ENCODE data around the gene CNPY3. TPM values are rescaled to one million over a fixed set of nuclear protein-coding genes. Genes with fewer than 3 reads are reported as not detected.
"Not testable (repeated sequence)": the region's sequence is repeated elsewhere in the genome, so short reads cannot be mapped to it uniquely, and the experiment has no call there.

The CNPY3 gene
- total RNA-seq, 2 experiments from 2014 or later = 53.6 to 55.7 TPM

- no peak overlapping the region for H3K4me3 Mint-ChIP-seq
- H3K27me3 Mint-ChIP-seq = no peaks in the 10 kb centered on the region
- DNase-seq = no peak
- H3K27ac Mint-ChIP-seq = peak overlapping the region; percentile 50
- H3K4me1 Mint-ChIP-seq = peaks cover 45% of the 10 kb centered on the region
- H3K9me3 Mint-ChIP-seq = no peaks in the 10 kb centered on the region
- H3K36me3 Mint-ChIP-seq = peaks cover 64% of the 10 kb centered on the region
Measured at GRCh38 chr6:42936398-42936797, 7.1 kb downstream of the CNPY3 start.

GRCh38 chr6:42937548-42938427 is 8.5 kb downstream of the CNPY3 start:
- H3K27ac Mint-ChIP-seq = peak overlapping the region; percentile 67

GRCh38 chr6:42938428-42938796 is 9.1 kb downstream of the CNPY3 start:
- H3K27me3 Mint-ChIP-seq = no peaks in the 10 kb centered on the region
- no peak for DNase-seq

More at GRCh38 chr6:42937548-42938427, 8.5 kb downstream of the CNPY3 start:
- Mint-ChIP-seq H3K4me3 (no peak overlapping the region), H3K4me1 (peaks cover 34% of the 10 kb centered on the region), H3K36me3 (peaks cover 54% of the 10 kb centered on the region), H3K9me3 (no peaks in the 10 kb centered on the region), H3K27me3 (no peaks in the 10 kb centered on the region)
- no peak for DNase-seq

GRCh38 chr6:42938987-42939809 is 9.9 kb downstream of the CNPY3 start:
- no peak for DNase-seq
- H3K27me3 Mint-ChIP-seq = no peaks in the 10 kb centered on the region
- peak overlapping the region; percentile 42 for H3K27ac Mint-ChIP-seq
- peaks cover 21% of the 10 kb centered on the region for H3K4me1 Mint-ChIP-seq
- H3K9me3 Mint-ChIP-seq = no peaks in the 10 kb centered on the region
- H3K4me3 Mint-ChIP-seq = no peak overlapping the region
- peaks cover 45% of the 10 kb centered on the region for H3K36me3 Mint-ChIP-seq

More at GRCh38 chr6:42938428-42938796, 9.1 kb downstream of the CNPY3 start:
- H3K4me3 Mint-ChIP-seq = no peak overlapping the region
- H3K4me1 Mint-ChIP-seq = peaks cover 28% of the 10 kb centered on the region
- peaks cover 48% of the 10 kb centered on the region for H3K36me3 Mint-ChIP-seq
- no peaks in the 10 kb centered on the region for H3K9me3 Mint-ChIP-seq
- peak overlapping the region; percentile 67 for H3K27ac Mint-ChIP-seq

- H3K4me1 Mint-ChIP-seq = peaks cover 16% of the 10 kb centered on the region
- H3K36me3 Mint-ChIP-seq = peaks cover 46% of the 10 kb centered on the region
- no peak overlapping the region for H3K4me3 Mint-ChIP-seq
- no peaks in the 10 kb centered on the region for H3K27me3 Mint-ChIP-seq
- no peak for DNase-seq
- no peaks in the 10 kb centered on the region for H3K9me3 Mint-ChIP-seq
- peak overlapping the region; percentile 42 for H3K27ac Mint-ChIP-seq
Measured at GRCh38 chr6:42939810-42940167, 10.5 kb downstream of the CNPY3 start.

- Mint-ChIP-seq H3K9me3 (no peaks in the 10 kb centered on the region), H3K4me1 (peaks cover 13% of the 10 kb centered on the region), H3K4me3 (no peak overlapping the region), H3K27ac (peak overlapping the region; percentile 54), H3K27me3 (no peaks in the 10 kb centered on the region), H3K36me3 (peaks cover 41% of the 10 kb centered on the region)
- DNase-seq = no peak
Measured at GRCh38 chr6:42940493-42941045, 11.3 kb downstream of the CNPY3 start.

GRCh38 chr6:42941356-42941755 is 12.1 kb downstream of the CNPY3 start:
- not testable (repeated sequence) for H3K4me3 Mint-ChIP-seq, H3K27me3 Mint-ChIP-seq, H3K9me3 Mint-ChIP-seq, H3K4me1 Mint-ChIP-seq, DNase-seq
- Mint-ChIP-seq H3K27ac (peak overlapping the region; percentile 73), H3K36me3 (peaks cover 41% of the 10 kb centered on the region)

GRCh38 chr6:42942444-42942843 is 13.2 kb downstream of the CNPY3 start:
- Mint-ChIP-seq H3K27me3 (no peaks in the 10 kb centered on the region), H3K27ac (no peak overlapping the region), H3K36me3 (peaks cover 34% of the 10 kb centered on the region), H3K4me3 (no peak overlapping the region), H3K4me1 (peaks cover 6% of the 10 kb centered on the region), H3K9me3 (no peaks in the 10 kb centered on the region)
- no peak for DNase-seq

- no peak overlapping the region for H3K27ac Mint-ChIP-seq
- peaks cover 14% of the 10 kb centered on the region for H3K36me3 Mint-ChIP-seq
- no peak overlapping the region for H3K4me3 Mint-ChIP-seq
- H3K9me3 Mint-ChIP-seq = no peaks in the 10 kb centered on the region
- H3K4me1 Mint-ChIP-seq = no peaks in the 10 kb centered on the region
- DNase-seq = no peak
- H3K27me3 Mint-ChIP-seq = no peaks in the 10 kb centered on the region
Measured at GRCh38 chr6:42947950-42948349, 18.7 kb downstream of the CNPY3 start.

GRCh38 chr6:42952389-42952788 is 23.1 kb downstream of the CNPY3 start:
- H3K36me3 Mint-ChIP-seq = peaks cover 4% of the 10 kb centered on the region

GRCh38 chr6:42954405-42954804 is 25.1 kb downstream of the CNPY3 start:
- H3K9me3 Mint-ChIP-seq, H3K4me3 Mint-ChIP-seq, H3K36me3 Mint-ChIP-seq, H3K27ac Mint-ChIP-seq, H3K4me1 Mint-ChIP-seq, H3K27me3 Mint-ChIP-seq, DNase-seq: not testable (repeated sequence)

More at GRCh38 chr6:42952389-42952788, 23.1 kb downstream of the CNPY3 start:
- H3K27ac Mint-ChIP-seq = no peak overlapping the region
- H3K4me1 Mint-ChIP-seq = no peaks in the 10 kb centered on the region
- no peaks in the 10 kb centered on the region for H3K9me3 Mint-ChIP-seq
- H3K4me3 Mint-ChIP-seq = no peak overlapping the region
- DNase-seq = no peak
- H3K27me3 Mint-ChIP-seq = no peaks in the 10 kb centered on the region

GRCh38 chr6:42958125-42958524 is 28.8 kb downstream of the CNPY3 start:
- no peaks in the 10 kb centered on the region for H3K9me3 Mint-ChIP-seq
- H3K36me3 Mint-ChIP-seq = peaks cover 7% of the 10 kb centered on the region
- H3K4me3 Mint-ChIP-seq = no peak overlapping the region
- DNase-seq = no peak
- no peaks in the 10 kb centered on the region for H3K27me3 Mint-ChIP-seq
- H3K4me1 Mint-ChIP-seq = peaks cover 8% of the 10 kb centered on the region
- no peak overlapping the region for H3K27ac Mint-ChIP-seq

GRCh38 chr6:42959917-42960242 is 30.6 kb downstream of the CNPY3 start:
- no peak overlapping the region for H3K27ac Mint-ChIP-seq
- H3K4me1 Mint-ChIP-seq = peaks cover 8% of the 10 kb centered on the region
- no peaks in the 10 kb centered on the region for H3K27me3 Mint-ChIP-seq
- DNase-seq = no peak
- peaks cover 9% of the 10 kb centered on the region for H3K36me3 Mint-ChIP-seq
- H3K9me3 Mint-ChIP-seq = no peaks in the 10 kb centered on the region
- H3K4me3 Mint-ChIP-seq = peak overlapping the region; percentile 68

- Mint-ChIP-seq H3K9me3 (no peaks in the 10 kb centered on the region), H3K27me3 (no peaks in the 10 kb centered on the region), H3K36me3 (peaks cover 9% of the 10 kb centered on the region), H3K4me3 (peak within 1 kb of the TSS; percentile 68), H3K27ac (no peak within 1 kb of the TSS), H3K4me1 (peaks cover 8% of the 10 kb centered on the region)
- peak; percentile 48 for DNase-seq
Measured at GRCh38 chr6:42960243-42961019, 31.2 kb downstream of the CNPY3 start, which contains the start of gene GNMT. TSS of gene GNMT (plus strand) at chr6:42960754. CDS start at chr6:42960768, 14 bp downstream.

All from activated naive CD8-positive, alpha-beta T cell treated with anti-CD3 and anti-CD28 coated beads for 36 hours (primary cell).